T-helper 22 cell (primary cell): ENCODE data around the gene CHID1.

ENCODE experiments used
- DNase-seq: peaks from one replicate; pipeline ENCODE4 v3.0.0-alpha.2; 2020; ENCODE audit warnings: low read depth

Gene CHID1

DNA sequence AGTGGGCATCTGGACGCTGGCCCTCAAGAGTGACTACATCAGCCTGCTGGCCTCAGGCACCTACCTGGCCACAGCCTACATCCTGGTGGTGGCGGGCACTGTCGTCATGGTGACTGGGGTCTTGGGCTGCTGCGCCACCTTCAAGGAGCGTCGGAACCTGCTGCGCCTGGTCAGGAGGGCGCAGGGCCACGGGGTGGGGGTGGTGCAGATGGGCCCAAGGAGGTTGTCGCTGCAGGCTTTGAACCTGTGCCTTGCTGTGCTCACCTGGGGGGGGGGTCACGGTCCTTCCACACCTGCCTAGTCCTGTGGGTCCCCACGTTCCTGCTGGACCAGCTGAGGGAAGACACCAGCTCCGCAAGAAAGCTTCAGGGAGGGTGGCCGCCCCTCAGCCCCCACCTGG, 74.3 kb downstream of the CHID1 start:
- DNase-seq = no peak

DNA sequence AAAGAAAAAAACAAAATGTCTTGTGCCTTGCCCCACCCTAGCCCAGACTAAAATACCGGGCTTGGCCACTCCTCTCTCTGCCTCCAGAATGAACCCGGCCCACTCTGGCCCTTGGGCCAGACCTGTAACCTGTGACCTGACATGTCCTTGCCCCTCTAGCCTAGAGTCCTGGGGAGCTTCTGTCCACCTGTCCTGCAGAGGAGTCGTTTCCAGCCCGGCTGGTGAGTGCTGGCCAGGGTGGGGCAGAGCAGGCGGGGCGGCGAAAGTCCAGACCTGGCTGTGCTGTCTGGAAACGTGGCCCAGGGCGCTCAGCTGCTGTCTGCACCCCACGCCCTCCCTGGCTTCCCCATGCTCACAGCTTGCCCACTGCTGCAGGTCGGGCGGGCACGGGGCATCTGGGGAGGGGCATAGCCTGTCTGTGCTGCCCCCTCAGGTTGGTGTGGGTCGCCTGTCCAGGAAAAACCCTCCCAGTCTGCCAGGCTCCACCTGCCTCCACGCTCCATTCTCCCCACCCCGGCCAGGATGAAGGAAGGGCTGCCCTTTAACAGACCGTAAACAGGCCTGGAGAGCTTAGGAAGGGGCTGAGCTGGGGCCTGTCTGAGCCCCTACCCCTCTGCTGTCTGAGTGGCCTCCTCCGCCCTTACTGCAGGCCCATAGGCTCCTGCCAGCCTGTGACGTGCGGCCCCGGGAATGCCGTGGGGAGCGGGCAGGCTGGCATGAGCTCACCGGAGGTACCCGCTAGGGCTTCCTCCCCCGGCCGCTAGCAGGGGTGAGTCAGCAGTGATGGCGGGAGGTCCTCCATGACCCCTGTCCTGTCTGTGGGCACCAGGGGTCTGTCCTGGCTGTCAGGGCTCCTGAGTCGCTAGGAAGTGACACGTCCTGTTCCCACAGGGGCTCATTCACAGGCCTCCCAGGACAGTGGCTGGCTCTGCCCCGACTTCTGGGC, 76.0 kb downstream of the CHID1 start:
- no peak for DNase-seq

DNA sequence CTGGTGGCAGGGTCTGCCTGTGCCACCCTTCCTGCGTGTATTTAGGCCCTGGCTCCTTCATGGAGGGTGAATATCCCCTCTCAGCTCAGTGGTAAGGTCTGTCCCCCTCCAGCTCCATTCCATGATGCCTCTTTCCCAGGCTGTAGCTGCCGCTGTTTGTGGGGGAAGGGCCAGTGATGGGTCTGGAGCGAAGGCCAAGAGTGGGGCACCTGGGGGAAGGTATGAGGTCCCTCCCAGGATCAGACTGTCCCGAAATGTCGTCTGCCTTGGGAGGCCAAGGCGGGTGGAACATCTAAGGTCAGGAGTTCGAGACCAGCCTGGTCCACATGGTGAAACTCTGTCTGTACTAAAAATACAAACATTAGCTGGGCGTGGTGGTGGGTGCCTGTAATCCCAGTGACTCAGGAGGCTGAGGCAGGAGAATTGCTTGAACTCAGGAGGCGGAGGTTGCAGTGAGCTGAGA, 76.7 kb downstream of the CHID1 start:
- DNase-seq = no peak

- DNase-seq = peak; percentile 37
Observed at GRCh38 chr11:833114-833791, 77.4 kb downstream of the CHID1 start.

- no peak for DNase-seq
Observed at GRCh38 chr11:832529-833113, 78.0 kb downstream of the CHID1 start, which contains the start of gene CD151. CD151 (plus strand) TSS chr11:832952; CDS start chr11:836070, 3,118 bp downstream.

GRCh38 chr11:831961-832528, 78.6 kb downstream of the CHID1 start:
- no peak for DNase-seq

DNA sequence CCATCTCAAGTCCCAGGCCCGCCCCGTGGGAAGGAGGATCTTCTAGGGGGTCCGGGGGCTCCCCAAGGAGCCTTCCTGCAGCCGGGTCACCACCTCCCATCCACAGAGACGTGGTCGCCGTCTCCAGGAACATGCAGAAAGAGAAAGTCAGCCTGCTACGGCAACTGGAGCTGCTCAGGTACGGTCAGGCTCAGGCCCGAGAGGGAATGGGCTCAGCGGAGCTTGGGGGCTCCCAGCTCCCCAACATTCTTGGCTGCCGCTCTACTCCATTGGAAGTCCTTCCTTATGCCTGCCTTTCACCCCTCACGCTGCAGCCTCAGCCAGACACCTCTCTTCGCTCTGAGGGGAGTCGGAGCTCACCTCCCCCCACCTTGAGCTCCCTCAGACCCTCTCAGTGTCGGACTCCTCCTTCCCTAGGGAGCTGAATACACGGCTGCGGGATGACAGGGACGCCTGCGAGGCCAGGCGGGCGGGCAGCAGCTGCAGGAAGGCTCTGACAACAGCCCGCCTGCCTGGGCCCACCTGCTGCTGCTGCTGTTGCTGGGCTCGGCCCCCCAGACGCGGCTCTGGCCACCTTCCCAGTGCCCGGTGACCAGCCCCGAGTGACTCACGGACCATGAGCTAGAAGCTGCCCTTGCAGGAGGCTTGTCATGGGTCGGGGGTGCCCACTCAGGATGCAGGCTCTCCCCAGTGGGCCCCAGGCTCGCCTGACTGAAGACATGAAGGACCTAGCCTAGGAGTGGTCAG, 79.3 kb downstream of the CHID1 start:
- no peak for DNase-seq

- peak; percentile 52 for DNase-seq
Observed at GRCh38 chr11:830295-831117, 80.1 kb downstream of the CHID1 start.

DNA sequence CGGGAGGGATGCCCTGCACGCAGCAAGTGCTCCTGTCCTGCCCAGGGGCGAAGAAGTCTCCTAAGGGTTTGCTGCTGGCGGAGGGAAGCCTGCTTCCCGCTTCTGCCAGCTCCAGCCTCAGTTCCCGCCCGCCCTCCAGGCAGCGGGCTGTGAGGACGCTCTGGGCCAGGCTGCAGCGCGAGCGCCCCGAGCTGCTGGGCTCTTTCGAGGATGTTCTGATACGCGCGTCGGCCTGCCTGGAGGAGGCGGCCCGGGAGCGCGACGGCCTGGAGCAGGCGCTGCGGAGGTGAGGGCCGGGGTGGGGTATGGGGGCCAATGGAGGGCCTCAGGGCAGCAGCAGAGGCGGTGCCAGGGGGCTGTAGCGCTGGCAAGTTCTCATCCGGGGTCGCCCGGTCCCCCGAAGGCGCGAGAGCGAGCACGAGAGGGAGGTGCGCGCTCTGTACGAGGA, 80.7 kb downstream of the CHID1 start:
- DNase-seq = no peak

DNA sequence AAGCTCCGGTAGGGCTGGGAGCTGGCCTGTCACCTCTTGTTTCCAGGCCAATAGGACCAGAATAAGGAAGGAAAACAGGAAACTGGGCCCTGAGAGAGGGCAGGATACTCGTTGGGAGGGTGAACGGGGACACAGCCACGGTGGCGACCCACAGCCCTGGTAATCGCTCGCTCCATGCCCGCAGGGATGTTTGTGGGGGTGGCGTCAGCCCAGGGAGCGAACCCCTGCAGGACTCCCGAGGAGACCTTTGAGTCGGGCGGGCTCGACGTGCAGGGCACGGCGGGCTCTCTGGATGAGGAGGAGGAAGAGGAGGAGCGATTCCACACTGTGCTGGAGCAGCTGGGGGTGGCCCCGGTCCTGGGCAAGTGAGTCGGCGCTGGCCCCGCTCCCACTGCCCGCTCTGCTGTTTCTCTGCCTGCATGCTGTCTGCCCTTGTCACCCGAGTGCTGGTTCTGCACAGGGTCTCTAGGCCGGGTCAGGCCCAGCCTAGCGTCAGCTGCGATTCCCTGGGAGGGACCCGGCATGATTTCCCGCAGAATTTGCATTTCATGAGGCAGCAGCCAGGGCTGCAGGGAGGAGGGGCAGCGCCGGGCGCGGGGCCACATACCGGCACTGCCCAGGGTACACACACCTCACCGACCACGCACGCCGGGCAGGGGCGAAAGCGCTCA, 81.3 kb downstream of the CHID1 start:
- DNase-seq = no peak

DNA sequence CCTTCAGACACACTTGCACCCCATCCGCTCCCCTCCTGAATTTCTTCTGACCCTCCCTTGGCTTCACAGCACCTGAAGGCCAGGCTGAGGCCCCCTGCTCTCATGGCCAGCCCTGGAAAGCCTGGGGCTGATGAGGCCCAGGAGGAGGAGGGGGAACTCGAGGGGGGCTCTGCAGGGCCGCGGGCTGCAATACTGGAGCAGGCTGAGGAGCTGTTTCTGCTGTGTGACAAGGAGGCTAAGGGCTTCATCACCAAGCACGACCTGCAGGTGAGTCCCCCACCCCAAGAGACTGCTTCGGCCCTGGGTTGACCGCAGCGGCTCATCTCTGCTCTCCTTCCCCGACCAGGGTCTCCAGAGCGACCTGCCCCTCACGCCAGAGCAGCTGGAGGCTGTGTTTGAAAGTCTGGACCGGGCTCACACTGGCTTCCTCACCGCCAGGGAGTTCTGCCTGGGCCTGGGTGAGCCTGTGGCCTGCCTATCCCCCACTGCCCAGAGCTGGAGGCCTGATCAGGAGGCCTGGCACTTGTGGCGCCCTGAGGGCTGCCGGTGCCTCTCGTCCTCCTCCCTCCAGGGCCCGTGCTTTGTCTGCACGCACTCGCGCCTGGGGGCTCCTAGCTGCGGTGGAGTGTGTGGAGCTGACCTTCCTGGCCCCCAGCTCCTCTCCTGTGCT, 82.0 kb downstream of the CHID1 start:
- DNase-seq = no peak

GRCh38 chr11:827897-828192, 82.8 kb downstream of the CHID1 start, which contains the start of gene CRACR2B:
CRACR2B (plus strand) TSS chr11:827919; CDS start chr11:828608, 689 bp downstream.
- DNase-seq = no peak

DNA sequence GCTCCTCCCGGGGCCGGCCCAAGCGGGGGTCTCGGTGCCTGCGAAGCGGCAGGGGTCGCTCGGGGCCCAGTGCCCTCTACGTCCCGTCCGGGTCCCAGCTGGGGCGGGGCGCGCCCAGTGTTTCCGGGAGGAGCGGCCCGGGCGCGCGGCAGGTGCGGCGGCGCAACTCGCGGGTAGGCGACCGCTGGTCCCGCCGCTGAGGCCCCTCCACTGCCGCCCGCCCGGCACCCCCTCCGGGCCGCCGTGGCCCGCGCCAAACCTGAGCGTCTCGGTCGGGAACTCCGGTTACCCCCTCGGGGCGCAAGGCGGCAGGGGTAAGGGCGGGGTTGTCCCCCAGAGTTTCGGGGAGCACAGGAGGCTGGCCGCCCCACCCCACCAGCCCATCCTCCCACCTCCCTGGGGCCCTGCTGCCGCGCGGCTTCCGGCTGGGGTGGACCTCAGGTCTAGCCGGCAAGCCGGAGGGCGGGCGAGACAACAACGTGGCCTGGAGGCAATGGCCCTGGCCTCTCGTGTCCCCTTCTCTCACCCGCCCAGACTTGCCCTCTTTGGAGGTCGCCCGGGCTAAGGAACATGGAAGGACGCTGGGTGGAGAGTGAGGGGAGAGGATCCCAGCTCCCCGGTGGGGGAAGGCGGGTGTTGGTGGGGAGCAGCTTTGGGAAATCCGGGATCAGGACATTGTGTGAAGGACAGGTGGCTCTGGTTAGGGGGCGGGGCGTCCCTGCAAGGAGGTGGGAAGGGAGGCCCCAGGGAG, 83.3 kb downstream of the CHID1 start:
- DNase-seq = no peak

- DNase-seq = no peak
Observed at GRCh38 chr11:826836-827145, 83.8 kb downstream of the CHID1 start.

GRCh38 chr11:826227-826621, 84.4 kb downstream of the CHID1 start:
- no peak for DNase-seq

- DNase-seq = no peak
Observed at GRCh38 chr11:825366-826226, 85.0 kb downstream of the CHID1 start.

GRCh38 chr11:824942-825341, 85.7 kb downstream of the CHID1 start:
- DNase-seq = no peak

DNA sequence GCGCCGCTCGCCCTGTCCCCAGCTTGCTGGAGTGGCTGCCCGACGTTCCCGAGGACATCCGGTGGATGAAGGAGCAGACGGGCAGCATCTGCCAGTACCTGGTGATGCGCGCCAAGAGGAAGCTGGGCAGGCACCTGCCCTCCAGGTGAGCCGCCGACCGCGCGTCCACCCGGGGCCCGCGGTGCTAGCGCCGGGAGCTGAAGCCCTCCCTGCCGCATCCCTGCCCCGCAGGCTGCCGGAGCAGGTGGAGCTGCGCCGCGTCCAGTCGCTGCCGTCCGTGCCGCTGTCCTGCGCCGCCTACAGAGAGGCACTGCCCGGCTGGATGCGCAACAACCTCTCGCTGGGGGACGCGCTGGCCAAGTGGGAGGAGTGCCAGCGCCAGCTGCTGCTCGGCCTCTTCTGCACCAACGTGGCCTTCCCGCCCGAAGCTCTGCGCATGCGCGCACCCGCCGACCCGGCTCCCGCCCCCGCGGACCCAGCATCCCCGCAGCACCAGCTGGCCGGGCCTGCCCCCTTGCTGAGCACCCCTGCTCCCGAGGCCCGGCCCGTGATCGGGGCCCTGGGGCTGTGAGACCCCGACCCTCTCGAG, 86.2 kb downstream of the CHID1 start:
- DNase-seq = no peak
